ENCODE measurements around the gene NPR3.

GRCh38 chr5:32773944-32774343, 62.8 kb downstream of the NPR3 start:
- TF ChIP-seq CTCF (IDR thresholded peaks at IDR 0.05; ENCODE audit: low read length): no peak
- TF ChIP-seq EZH2 (IDR thresholded peaks at IDR 0.05; ENCODE audit: borderline replicate concordance, low read length): no peak

Measured in OCI-LY1 (cell line).